Astrocyte (in vitro differentiated cells and primary cell): ENCODE results near the gene FOXA1.

Experiments
- CTCF ChIP-seq: IDR thresholded peaks from 2 replicates; pipeline ENCODE4 v1.5.1; 2011; ENCODE audit warnings: low read depth, mild to moderate bottlenecking, inconsistent platforms, low read length, moderate library complexity; ENCODE audit not compliant: insufficient read depth
- EZH2 ChIP-seq: IDR thresholded peaks from 2 replicates; pipeline ENCODE4 v1.6.1; 2012; ENCODE audit warnings: mild to moderate bottlenecking, low read length, inconsistent platforms; ENCODE audit not compliant: insufficient read depth

DNA sequence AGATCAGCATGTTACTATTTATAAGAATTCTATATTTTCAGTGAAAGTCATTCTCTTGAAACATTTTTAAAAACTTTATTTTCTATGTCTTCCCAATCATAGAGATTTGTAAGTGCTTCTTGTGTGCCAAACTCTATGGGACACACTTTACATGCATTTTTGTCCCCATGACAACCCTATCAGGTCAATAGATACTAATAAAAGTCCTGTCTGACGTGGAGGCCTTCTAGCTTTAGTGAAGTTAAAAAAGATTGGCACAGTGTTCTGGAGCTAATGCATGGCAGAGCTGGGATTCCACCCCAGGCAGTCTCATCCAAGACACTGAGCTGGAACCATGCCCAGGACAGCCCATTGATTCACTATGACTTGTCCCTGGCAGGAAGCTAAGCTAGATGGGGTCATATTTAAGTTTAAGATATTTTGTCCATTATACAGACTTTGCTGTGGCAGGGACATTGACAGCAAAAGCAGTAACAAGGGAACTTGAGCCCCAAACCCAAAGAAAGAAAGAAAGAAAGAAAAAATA is 28.4 kb upstream of the FOXA1 start:
- TF ChIP-seq EZH2 (no peak), CTCF (no peak)
